ENCODE results near the gene HSD17B2. TPM values are rescaled to one million over a fixed set of nuclear protein-coding genes. Genes with fewer than 3 reads are reported as not detected.

Gene HSD17B2
- total RNA-seq, 2 donors from 2014 or later = not detected

DNA sequence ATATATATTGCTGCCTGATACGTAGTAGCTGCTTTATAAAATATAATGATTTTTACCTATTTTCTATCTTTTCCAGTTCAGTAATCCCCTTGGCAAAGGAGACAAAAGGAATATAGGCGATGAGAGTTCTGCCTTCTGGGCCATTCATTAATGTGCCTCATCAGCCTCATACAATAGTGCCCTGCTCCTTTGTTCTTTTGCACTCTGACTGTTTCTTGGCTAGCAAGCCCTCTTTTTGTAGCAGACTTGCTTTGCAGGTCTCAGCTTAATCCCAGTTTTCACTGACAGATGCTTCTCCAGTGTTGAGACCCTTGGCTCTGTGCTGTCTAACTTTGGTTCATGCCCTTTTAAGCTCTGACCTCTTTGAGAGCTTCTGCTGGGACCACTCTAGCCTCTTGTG, 10.4 kb downstream of the HSD17B2 start:
- intact Hi-C loops (cut with DNase I) = no loop called here
- no peak for DNase-seq (ENCODE audit: low spot score)

DNA sequence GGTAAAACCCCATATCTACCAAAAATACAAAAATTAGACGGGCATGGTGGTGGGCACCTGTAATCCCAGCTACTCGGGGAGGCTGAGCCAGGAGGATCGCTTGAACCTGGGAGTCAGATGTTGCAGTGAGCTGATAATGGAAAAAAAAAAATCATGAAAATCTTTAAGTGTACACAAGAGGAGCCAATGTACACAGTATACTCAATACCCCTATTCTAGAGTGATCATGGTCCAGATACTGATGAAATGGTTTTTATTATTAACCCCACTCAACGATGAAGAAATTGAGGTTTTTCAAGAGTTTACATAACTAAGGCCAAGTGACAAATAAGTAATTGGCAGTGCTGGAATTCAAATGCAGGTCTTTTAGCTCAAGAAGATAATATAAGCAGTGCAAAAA, 11.5 kb downstream of the HSD17B2 start:
- intact Hi-C loops (cut with DNase I) = no loop called here

DNA sequence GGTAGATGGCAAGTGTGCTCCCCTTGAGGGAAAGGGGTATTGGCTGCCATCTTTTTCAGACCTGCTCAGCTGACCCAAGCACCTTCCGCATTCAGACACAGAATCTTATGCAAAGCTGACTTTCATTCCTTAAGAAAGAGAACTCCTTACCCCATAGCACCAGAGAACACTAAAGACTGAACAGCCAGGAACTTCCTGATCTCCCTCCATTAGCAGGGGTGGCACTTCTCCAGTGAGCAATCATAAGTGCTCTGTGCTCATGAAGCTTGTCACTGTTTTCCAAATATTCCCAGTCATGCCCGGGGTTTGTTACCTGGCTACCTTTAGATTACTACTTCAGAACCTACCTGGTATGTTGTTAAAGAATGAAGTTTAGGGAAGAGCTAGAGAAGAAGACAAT, 11.9 kb downstream of the HSD17B2 start:
- DNase-seq (ENCODE audit: low spot score) = no peak
- intact Hi-C loops (cut with DNase I) = no loop called here

More for the DNA sequence above, 11.5 kb downstream of the HSD17B2 start:
- no peak for DNase-seq (ENCODE audit: low spot score)

DNA sequence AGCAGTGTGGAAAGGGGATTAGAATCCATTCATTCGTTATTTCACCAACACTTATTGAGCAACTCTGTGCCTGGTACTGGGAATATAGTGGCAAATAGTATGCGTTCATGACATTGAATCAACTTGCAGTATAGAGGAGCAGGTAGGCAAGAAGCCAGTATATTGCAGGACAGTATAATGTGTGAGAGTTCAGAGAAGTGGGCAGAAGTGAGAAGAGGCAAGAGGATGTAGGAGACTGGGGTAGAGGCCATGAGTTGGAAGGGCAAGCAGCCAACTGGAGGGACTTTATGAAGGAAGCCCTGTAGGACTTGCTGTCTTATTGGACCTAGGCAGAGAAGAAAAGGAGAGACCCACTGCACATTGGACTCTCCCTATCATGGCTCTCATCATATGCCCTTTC, 12.3 kb downstream of the HSD17B2 start:
- no peak for DNase-seq (ENCODE audit: low spot score)

DNA sequence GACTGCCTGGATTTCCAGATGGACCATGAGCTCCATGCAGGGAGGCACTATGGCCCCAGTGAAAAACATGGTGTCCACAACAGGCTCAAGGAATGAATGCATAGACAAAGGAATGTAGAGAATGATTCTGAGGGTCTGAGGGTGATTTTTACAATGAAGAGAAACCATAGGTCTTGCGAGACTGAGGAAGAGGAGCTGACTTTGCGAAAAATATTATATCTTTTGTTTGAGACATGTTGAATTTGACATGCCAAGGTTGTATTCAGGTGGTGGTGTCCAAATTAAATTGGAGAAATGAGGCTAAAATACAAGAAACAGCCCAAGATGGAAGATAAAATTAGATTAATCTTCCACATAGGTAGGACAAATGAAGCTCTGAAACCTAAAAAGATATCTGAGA, 12.7 kb downstream of the HSD17B2 start:
- intact Hi-C loops (cut with DNase I) = no loop called here
- DNase-seq (ENCODE audit: low spot score) = no peak

More for the DNA sequence above, 12.3 kb downstream of the HSD17B2 start:
- intact Hi-C loops (cut with DNase I) = no loop called here

DNA sequence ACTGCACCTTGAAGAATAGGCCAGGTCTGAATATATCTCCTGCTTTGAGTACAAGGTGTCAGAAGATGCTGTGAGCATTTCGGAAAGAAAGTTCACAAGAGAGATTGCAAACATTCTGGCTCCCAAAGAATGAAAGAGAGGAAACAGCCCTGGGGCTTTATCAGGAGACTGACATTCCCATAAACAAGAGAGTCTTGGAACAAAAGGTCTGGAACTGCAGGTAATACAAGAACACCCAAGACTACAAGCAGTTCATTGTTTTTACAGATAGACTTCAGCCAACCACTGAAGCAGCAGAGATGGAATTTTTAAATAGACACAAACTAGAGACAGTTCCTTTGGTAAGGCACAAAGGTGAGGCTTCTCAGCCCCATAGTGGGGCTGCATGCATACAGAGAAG, 14.4 kb downstream of the HSD17B2 start:
- intact Hi-C loops (cut with DNase I) = no loop called here

DNA sequence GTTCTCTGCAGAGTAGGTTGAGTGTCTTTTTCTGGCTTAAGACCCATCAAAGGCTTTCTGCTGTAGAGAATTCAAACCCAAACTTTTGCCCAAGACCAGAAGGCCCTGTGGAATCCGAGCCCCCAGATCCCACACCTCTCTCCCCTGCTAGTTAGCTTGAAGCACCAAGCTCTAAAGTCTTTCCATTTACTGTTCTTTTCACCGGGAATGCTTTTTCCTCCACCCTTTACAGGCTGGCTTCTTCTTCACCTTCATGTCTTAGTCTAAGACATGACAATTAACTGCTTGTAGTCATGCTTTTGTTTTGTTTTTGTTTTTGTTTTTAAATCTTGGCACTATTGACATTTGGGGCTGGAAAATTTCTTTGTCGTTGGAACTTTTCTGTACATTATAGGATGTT, 15.5 kb downstream of the HSD17B2 start:
- intact Hi-C loops (cut with DNase I) = no loop called here
- DNase-seq (ENCODE audit: low spot score) = no peak

More for the DNA sequence above, 14.4 kb downstream of the HSD17B2 start:
- DNase-seq (ENCODE audit: low spot score) = no peak

DNA sequence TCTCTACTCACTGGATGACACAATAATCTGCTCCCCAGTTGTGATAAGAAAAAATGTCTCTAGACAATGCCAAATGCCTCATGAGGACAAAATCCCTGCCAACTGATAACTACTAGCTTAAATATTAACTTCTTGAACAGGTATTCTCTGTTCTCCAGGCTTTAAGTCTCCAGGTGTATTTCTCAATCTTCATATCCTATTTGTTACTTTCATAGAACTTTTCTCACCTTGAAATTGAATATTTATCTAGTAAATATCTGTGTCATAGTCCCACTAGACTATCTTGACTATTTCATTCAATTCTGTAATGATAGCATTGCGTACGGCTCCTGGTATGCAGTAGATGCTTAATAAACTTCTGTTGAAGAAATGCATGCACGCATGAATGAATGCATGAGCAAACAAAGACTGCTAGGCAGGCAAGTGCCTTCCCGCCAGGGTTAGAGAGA, 15.9 kb downstream of the HSD17B2 start:
- DNase-seq (ENCODE audit: low spot score) = no peak
- intact Hi-C loops (cut with DNase I) = no loop called here

DNA sequence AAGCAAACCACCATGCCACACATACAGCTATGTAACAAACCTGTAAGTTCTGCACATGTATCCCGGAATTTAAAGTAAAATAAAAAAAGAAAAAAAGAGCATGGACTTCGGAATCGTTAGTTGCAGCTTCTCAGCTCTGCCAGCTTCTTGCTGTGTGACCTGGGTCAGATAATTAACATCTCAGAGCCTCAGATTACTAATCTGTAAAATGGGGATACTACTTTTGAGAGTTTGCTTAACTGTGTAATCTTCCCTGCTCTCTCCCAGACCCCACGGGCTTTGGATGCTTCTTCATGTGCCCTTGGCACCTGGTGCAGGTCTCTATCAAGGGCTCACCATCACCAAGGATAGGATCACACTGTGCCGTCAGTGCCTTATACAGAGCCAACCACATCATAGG, 16.6 kb downstream of the HSD17B2 start:
- no peak for DNase-seq (ENCODE audit: low spot score)
- intact Hi-C loops (cut with DNase I) = no loop called here

DNA sequence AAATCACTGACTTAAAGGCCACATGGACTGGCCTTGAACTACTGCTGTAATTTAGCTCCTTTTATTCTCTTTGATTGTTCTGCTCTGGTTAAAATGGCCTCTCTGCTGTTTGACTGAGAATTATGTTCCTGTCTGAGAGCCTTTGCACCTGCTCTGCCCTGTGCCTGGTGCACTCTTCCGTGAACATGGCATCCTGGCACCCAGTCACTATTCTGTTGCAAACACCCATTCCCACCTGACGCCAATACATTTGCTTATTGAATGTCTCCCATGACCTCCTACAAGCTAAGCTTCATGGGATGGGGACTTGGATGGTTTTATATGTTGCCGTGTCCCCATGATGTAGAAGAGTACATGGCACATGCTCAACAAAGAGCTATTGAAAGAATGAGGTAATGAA, 20.1 kb downstream of the HSD17B2 start:
- intact Hi-C loops (cut with DNase I) = no loop called here
- DNase-seq (ENCODE audit: low spot score) = no peak

DNA sequence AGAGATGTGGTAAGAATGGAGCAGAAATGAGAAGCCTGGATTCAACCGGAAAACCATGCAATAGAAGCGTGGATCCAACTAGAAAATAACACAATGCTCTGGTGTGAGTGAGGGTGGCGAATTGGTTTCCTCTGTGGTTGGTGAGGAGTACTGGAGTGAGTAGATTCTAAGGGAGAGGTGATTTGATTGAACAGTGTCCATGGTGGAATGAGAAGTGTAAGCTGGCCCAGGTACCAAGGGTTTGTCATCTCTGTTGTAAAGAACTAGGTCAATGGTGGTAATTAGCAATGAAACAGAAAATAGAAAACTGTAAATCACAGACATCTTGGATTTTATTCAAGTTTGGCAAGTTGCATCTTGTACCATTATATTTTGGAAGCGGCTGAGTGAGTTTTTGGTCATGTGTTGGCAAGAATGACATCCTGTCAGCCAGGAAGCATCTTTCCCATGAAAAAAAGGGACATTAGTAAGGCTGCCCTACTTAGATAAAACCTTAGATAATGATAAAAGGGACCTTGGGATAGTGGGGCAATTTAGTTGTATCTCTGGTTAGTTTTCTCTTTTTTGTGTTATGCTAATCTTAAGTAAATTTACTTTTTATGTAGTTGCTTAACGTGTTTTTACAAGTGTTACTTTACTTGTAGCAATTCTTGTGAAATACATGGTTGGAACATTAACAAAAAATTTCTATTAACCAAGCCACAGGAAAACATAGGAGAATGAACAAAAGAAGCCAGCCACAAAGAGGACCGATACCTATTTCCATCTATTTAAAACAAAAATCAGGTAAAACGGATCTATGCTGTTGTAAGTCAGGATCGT, 20.9 kb downstream of the HSD17B2 start:
- intact Hi-C loops (cut with DNase I) = no loop called here
- DNase-seq (ENCODE audit: low spot score) = no peak

DNA sequence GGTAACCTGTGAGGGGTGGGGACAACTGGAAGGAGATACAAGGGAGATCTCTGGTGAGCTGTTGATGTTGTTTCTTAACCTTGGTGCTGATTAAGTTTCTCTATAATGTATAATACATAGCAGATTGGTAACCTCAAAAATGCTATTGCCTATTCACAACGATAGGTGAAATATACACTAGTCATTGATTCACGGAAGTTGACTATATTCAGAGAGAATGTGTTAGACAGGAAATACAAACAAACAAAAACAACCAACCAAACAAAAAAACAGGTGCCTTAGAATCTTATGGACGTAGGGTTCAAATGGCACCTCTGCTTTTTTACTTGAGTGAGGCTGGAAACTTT, 21.5 kb downstream of the HSD17B2 start:
- intact Hi-C loops (cut with DNase I) = no loop called here
- no peak for DNase-seq (ENCODE audit: low spot score)

DNA sequence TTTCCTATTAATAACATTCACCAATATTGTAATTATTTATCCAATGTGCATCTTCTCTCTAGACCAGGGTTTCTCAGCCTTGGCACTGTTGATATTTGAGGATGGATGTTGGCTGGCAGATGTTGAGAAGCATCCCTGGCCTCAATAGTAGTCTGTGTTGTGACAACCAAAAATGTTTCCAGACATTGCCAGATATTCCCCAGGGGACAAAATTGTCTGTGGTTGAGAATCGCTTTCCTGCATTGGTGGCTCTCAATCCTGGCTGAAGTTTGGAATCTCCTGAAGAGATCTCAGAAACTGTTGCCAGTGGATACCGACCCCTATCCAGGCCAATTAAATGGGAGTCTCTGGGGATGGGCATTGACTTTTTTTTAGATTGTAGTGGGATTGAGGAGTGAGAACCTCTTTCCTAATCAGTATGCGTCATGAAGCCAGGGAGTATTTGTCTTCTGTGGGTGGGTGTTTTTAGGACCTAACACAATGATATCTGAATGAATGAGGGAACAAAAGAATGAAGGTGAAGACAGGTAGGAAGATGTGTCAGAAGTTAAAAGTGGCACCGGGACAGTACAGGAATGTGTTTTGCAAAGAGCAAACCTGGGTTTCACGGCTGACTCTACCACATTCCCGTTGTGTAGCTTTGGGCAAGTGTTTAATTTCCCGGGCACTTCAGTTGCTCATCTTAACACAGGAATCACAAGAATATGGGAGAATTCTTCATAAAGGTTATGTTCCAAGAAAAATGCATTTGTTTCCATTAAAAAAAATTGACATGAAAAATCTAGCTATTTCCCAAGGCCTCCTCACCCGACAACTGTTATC, 24.3 kb downstream of the HSD17B2 start:
- no peak for DNase-seq (ENCODE audit: low spot score)
- intact Hi-C loops (cut with DNase I) = no loop called here

DNA sequence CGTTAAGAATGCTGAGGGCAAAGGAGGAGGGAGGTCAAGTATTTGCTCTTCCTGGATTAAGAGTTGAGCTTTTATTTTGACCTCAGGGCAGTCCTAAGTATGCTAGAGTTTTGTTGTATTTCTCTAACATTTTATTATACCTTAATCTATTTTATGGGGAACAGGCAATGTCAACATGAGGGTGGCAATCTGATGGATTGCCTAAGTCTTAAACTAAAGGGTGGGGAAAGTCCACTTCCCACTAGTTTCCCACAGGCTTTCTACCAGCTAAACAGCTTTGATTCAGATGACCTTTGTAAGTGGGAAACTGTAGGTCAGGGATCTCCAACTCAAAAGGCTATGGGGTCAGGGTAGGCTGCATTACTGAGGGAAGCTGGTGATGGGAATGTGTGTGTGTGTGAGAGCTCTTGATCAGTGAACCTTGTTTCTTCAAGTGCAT, 24.9 kb downstream of the HSD17B2 start:
- DNase-seq (ENCODE audit: low spot score) = no peak
- intact Hi-C loops (cut with DNase I) = no loop called here

DNA sequence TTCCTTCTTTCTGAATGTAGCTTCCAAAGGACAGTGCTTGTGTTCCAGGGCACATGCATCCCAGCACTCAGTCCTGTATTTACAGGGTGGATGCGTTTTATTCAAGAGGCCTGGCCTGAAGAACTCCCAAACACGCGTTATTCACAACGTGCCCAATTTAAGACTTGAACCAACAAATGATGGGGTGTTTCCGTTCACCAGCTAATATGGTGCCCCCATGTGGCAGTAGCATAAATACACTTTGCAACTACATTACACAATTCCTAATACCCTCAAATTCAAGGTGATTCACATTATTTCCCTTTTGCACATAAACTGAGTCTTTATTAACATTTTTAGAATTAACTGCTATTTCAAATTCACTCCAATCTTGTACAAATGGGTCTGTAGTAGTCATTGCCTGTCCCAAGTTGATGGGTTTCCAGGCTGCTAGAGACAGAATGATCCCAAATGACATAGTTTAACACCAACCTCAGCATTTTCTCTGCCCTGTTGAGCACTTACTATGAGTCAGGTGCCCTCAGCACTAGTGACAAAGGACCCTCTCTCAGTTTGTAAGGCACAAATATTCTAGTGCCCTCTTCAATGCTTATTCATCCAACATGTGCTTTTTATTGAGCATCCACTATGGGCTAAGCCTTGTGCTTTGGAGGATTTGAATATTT, 26.9 kb downstream of the HSD17B2 start:
- no peak for DNase-seq (ENCODE audit: low spot score)
- intact Hi-C loops (cut with DNase I) = no loop called here

DNA sequence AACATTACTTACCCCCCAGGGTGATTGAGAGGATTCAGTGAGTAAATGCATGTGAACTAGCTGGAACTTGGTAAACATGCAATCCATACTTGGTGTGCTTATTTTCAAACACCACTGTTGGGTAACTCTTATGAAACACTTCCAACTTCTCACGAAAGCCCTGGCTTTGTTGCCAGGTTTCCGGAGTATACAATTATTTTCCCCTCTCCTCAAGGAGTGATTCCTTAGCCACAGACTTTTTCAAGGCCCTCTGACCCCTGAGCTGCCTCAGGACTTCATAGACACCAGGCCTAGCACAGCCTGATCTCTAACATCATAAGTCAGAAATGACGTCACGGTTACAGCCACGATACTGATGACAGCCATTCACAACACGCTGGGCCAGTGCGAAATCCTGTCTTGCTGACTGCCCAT, 27.6 kb downstream of the HSD17B2 start:
- no peak for DNase-seq (ENCODE audit: low spot score)
- intact Hi-C loops (cut with DNase I) = no loop called here

DNA sequence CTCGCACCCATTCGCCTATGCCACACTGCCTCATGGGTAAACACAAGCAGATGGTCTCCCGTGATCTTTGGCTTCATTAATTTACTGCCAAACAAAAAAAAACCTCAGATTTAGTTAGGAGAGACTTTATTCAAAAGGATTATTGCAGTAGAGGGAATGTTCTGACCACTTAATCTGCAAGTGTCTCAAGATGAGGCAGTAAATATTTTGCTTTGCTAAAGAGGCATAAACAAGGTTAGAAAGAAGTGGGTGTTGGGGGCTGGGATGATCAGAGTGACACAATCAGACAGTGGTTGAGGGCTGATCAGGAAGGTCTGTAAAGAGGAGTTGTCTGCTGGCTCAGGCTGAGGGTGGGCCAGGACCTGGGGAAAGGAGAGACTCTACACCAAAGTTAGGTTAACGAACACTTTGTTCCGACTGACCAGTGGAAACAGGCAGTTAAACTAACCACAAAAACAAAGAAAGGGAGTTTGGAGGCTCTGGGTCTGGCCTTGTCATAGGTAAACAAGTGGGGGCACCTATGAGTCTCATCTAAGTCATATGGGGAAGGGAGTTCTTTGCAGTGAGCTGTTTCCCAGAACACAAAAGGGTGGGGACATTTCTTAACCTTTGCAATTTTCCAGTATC, 28.5 kb downstream of the HSD17B2 start:
- intact Hi-C loops (cut with DNase I) = no loop called here
- no peak for DNase-seq (ENCODE audit: low spot score)

DNA sequence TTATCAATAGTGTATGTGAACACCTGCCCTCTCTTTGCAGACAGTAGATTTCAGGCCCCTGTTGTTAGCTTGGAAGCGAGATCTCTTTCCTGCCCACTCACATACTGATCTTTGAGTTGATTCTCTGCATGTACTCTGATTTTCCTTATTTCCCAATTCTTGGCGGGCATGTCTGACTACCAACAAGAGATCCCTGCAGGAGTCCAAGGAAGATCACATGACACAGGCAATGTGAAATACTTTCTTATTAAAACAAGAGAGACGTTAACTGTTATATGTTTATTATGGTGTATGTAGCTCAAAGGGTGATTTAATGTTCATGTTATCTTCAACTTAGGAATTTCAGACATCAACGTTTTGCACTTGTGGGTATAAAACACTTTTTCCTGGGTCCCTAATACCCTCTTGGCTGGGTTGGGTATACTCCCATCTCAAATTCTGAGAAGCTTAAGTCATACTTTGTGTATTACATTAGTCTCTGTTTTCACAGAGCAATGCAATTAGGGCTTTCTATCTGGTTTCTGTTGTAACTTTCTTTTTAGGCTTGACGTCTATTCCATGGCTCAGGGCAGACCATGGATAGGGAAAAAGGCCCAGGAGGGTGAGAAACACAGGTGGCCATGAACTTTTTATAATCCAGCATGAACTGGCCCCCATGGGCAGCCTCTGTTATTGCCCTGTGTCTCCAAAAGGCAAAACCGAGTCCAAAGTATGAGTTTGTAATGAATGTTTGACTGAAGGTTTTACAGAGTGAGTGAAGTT, 32.2 kb downstream of the HSD17B2 start:
- no peak for DNase-seq (ENCODE audit: low spot score)
- intact Hi-C loops (cut with DNase I) = no loop called here

DNA sequence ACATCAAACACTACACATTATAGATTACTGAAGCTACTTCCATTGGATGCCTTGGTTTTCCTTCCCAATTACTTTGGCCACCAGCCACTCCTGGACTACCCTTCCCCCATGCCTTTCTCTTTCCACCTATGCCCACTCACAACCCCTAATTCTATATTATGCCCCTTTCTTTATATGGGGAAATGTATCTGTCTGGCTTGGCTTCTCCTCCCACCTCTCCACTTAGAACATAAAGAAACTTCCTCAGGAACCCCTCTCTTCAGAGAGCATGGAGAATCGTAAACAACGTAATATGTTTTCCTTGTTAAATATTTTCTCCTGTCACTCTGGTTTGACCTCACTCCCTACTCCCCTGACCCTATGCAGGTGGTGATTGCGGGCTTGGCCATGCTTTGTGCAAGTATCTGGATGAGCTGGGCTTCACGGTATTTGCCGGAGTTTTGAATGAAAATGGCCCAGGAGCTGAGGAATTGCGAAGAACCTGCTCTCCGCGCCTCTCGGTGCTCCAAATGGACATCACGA, 32.8 kb downstream of the HSD17B2 start:
- DNase-seq (ENCODE audit: low spot score) = no peak
- intact Hi-C loops (cut with DNase I) = no loop called here
